Stimulated activated naive CD8-positive, alpha-beta T cell treated with anti-CD3 and anti-CD28 coated beads, Interleukin-15, Interleukin-2, amounts not matched to agents 100 U/mL and 50 U/mL, for 24 hours (primary cell): Measurements from ENCODE around the gene DENND5A.

Experiments
- ATAC-seq: fragments of 150-1000 bp; cut with Tn5 transposase; one replicate; pipeline ENCODE4 v1.10.0; 2021
- DNase-seq: peaks from one replicate; pipeline ENCODE4 v3.0.0; 2021

The DENND5A gene

DNA sequence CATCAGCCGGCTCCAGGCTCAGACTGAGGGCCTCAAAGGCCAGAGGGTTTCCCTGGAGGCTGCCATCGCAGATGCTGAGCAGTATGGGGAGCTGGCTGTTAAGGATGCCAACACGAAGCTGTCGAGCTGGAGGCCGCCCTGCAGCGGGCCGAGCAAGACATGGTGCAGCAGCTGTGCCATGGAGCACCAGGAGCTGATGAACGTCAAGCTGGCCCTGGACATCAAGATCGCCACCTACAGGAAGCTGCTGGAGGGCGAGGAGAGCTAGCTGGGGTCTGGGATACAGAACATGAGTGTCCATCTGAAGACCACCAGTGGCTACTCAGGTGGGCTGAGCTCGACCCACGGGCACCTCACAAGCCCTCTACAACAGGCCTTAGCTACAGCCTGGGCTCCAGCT lies 169.7 kb downstream of the DENND5A start:
- DNase-seq (peak; percentile 27), ATAC-seq (no peak)

DNA sequence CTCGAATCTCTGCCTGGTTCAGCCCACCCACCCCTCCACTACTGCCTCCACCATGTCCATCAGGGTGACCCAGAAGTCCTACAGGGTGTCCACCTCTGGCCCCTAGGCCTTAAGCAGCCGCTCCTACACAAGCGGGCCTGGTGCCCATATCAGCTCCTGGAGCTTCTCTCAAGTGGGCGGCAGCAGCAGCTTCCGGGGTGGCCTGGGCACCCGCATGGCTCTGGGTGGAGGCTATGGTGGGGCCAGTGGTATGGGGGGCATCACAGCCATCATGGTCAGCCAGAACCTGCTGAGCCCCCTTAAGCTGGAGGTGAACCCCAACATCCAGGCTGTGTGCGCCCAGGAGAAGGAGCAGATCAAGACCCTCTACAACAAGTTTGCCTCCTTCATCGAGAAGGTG lies 170.7 kb downstream of the DENND5A start:
- DNase-seq (no peak), ATAC-seq (no peak)

DNA sequence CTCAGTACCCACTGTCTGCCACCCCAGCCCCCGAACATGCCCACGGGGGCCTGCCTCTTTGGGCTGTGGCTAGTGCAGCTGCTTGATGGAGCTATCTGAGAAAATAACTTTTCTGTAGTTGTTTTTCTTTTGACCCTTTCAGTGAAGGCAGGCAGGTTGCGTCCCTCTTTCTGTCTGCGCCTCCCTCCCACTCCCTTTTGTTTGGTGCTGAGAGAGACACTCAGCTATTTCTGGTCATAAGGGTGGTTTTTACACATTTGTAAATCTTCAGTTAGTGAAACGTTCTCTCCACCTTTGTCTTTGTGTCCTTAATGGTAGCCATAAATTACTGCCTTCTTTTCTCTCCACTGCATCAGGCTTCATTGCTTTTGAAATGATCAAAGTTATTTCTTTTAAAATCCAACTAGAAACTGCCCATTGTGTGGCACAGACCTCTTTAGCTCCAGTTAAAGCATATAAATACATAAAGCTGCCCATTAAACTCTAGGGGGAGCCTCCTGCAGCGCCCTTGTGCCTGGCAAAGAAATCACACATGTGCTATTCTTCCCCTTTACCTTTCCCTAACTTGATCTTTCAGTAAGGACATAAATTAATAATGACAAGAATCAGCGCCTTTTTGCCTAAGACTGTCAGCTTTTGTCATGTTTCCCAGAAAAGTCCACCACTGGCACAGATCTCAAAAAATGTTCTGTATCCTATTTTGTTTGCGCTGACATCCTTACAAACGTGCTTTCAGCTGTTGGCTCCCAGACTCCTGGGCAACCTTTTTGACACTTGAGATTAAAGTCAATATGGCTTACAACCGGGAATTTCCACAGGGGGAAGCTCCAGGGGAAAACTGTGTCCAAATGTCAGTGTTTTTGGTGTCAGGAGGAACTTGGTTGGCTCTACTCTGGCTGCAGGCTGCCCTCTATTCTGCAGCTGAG lies 172.0 kb downstream of the DENND5A start:
- ATAC-seq, result no peak
- no peak for DNase-seq

DNA sequence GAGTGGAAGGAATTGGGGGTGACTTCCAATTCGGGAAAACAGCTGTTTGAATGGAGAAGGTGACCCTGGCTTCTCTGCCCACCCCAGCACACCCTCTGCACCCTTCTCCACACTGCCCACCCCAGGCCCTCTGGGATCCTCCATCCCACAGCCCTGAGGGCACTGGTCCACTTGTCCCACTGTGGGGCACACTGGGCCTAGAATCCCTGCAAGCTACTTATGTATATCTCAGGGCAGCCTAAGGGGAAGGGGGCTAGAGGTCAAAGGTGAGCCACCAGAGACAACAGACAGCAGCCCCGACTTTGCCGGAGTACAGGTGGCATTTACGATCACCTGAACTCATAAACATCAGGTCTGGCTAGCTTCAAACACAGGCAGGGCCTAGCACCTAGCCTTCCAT lies 173.1 kb downstream of the DENND5A start:
- DNase-seq, result no peak
- ATAC-seq, result no peak

GRCh38 chr11:9091044-9091922 lies 173.9 kb downstream of the DENND5A start, which contains the start of gene SCUBE2:
Gene SCUBE2 (minus strand): TSS chr11:9091599. CDS start chr11:9091528, 71 bp downstream.
- DNase-seq (no peak), ATAC-seq (peak; percentile 20)

- DNase-seq, result no peak
- ATAC-seq, result no peak
Observed at GRCh38 chr11:9090488-9091043, 174.6 kb downstream of the DENND5A start.

GRCh38 chr11:9089636-9090035 lies 175.5 kb downstream of the DENND5A start:
- ATAC-seq (no peak), DNase-seq (no peak)

- ATAC-seq (no peak), DNase-seq (no peak)
Observed at GRCh38 chr11:9089061-9089460, 176.1 kb downstream of the DENND5A start.
